Superior temporal gyrus (tissue), 1 donor: ENCODE data around the gene PGGHG.
"Not testable (repeated sequence)": the region's sequence is repeated elsewhere in the genome, so short reads cannot be mapped to it uniquely, and the experiment has no call there.

Experiments used
- DNase-seq: peaks from one replicate; pipeline ENCODE4 v3.0.0-alpha.2; 2016; ENCODE audit errors: extremely low spot score

Gene PGGHG

DNA sequence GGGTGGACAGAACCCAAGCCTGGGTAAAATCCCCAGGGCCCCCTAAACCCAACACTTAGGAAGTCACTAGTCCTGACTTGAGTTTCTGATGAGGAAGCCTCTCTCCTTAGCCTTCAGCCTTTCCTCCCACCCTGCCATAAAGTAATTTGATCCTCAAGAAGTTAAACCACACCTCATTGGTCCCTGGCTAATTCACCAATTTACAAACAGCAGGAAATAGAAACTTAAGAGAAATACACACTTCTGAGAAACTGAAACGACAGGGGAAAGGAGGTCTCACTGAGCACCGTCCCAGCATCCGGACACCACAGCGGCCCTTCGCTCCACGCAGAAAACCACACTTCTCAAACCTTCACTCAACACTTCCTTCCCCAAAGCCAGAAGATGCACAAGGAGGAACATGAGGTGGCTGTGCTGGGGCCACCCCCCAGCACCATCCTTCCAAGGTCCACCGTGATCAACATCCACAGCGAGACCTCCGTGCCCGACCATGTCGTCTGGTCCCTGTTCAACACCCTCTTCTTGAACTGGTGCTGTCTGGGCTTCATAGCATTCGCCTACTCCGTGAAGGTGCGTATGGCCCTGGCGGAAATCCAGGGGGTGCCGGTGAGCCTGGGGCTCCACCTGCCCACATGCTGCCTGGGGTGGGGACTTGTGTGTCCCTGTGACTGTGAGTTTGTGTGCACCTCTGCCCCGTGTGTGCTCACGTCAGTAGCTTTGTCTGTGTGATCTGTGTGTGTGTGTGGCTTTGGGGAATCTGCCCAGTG is 25.0 kb downstream of the PGGHG start, which contains the start of gene IFITM1:
Gene IFITM1 (plus strand): TSS at position 254 of the 767 bp plus-strand sequence. CDS start 131 bp downstream, at position 385.
- no peak for DNase-seq

DNA sequence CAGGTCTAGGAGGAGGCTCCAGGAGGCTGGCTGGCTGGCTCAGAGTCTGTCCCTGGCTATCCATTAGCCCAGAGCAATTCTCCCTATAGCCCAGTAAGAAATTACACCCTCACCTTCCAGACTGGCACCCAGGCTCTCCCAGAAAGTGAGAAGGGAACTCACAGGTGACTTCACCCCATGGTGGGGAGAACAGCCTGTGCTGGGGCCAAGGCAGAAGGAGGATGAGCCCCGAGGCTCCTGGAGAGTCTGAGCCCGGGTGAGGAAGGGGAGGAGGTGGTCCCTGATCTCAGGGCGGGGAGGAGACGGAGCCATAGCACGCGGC is 25.6 kb downstream of the PGGHG start:
- DNase-seq, result not testable (repeated sequence)

- no peak for DNase-seq
Measured at GRCh38 chr11:315051-315481, 26.1 kb downstream of the PGGHG start.

DNA sequence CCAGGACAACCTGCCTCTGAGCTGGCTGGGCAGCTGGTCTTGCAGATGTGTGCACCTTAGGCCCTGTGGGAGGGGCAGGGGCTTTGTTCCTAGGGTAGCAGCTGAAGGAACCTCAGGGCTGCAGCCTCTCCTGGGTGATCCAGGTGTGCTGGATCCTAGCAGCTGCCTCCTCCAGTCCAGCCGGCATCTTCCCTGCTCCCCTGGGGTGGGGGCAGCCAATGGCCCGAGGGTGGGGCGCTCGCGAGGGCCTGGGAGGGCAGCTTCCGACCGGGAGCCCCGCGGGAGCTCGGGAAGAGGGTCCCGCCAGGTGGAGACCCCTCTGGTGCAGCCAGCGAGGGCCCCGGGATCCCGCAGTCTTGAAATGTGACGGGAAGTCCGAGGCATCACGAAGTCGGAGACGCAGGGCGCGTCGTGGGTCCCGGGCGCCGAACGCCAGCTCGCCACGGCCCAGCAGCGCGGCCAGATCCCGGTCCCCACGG is 26.6 kb downstream of the PGGHG start:
- DNase-seq, result no peak

GRCh38 chr11:316031-316701 is 27.2 kb downstream of the PGGHG start:
- no peak for DNase-seq

- DNase-seq, result no peak
Measured at GRCh38 chr11:316891-317301, 28.0 kb downstream of the PGGHG start.

DNA sequence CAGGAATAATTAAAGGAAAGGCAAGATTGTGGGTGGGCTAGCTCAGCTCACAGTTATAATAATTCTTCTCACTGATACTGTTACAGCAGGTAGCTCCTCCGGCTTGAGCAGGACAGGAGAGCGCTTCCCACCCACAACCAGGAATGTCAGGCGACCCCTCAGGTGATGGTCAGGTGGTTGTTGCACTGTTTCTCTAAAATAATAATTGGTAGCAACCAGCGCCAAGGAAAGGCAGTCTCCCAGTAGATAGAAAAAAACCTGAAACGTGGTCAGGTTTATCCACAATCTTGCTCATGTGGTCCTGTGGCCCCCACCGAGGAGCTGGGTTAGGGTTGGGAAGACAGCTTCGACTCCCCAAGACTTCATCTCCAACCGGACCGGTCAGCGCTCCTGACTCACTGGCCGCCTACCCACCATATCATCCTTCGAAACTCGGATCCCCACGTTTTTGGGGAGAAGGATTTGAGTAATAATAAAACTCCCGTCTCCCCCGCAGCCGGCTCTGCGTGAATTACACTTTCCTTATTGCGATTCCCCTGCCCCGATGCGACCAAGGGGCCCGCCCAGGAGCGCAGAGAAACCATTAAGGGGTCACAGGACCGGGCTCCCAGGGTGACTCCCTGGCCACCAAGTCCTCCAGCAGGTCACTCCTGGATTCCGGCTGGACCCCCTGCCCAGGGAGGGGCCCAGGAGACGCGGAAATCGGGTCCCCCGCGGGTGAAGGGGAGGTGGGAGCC is 28.9 kb downstream of the PGGHG start:
- not testable (repeated sequence) for DNase-seq

GRCh38 chr11:318405-319120 is 29.6 kb downstream of the PGGHG start:
- not testable (repeated sequence) for DNase-seq

DNA sequence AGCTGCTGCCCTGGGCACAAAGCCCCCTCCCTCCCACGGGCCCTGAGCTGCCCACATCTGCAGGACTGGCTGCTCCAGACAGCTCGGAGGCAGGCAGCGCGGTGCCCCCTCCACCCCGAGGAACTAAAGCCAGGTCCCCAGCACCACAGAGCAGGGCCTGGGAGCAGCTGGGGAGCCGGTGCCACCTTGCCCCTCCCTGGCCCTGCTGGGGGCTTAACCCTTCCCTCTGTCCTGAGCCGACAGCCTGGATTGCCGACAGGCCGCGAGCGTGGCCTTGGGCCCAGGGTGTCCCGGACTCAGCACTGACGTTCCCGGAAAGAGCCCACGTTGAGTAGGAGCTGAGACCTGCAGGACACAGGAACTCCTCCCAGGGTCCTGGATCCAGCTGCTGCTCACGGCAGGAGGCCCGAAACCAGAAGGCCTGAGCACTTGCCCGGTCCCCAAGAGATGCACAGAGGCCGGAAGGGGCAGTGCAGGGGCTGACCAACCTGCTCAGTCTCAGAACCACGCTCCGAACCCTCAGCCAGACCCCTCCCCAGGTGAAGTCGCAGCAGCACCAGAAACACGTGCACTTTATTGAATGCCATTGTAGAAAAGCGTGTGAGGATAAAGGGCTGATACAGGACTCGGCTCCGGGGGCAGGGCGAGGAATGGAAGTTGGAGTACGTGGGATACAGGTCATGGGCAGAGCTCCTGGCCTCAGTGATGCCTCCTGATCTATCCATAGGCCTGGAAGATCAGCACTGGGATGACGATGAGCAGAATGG is 30.4 kb downstream of the PGGHG start:
- DNase-seq, result not testable (repeated sequence)

GRCh38 chr11:319888-320273 is 31.0 kb downstream of the PGGHG start:
- DNase-seq, result not testable (repeated sequence)

DNA sequence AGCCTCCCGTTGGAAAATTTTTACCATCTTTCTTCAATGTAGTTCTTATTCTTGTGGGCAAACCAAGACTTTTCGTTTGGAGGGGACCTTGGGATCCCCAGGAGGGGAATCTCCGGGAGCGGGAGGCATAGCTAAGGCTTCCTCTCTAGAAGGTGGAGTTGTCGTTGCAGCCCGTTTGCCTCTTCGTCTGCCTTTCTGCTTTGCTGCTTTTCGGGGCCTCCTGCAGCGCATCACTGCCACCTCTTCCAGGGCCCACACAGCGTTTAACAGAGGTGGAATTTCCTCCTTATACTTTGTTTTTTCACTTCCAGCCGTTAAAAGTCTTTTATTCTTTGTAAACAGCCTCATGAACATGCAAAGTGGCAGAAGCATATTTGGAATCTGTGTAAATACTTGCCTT is 35.2 kb downstream of the PGGHG start:
- DNase-seq, result no peak

GRCh38 chr11:324593-325517 is 35.9 kb downstream of the PGGHG start:
- not testable (repeated sequence) for DNase-seq

GRCh38 chr11:325796-326591 is 37.1 kb downstream of the PGGHG start:
- no peak for DNase-seq

- DNase-seq, result no peak
Measured at GRCh38 chr11:326592-326841, 37.6 kb downstream of the PGGHG start.

DNA sequence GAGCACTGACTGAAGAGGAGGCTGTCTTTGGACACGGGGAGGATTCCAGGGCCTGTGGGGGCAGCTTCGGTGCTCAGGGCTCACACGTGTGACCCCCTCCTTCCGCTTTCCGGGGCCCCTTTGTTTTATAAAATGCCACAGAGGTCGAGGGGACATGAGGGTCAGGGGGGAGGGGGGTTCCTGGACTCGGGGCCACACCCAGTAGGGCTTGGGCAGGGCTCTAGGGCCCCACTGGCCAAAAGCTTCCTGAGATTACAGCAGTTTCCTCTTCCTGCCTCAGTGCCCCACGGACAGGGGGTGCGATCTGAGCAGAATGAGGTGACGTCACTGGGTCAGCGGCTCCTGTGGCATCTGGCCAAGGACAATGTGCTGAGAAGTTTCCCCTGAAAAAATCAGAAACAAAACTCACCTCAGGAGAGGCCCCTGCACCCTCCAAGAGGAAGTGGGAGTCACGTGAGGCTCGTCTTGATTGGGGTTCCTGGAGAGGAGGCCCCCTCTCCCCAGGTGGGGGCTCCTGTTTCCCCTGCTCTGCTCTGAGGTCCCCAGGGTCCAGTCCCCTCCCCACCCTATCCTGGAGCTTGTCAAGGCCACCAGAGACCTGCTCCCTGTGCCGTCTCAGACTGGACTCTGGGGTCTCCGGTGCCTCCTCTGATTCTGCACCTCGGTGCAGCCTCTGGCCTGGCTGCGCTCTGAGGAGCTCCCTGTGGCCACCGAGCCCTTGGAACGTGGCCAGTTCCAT is 38.1 kb downstream of the PGGHG start:
- DNase-seq, result no peak

DNA sequence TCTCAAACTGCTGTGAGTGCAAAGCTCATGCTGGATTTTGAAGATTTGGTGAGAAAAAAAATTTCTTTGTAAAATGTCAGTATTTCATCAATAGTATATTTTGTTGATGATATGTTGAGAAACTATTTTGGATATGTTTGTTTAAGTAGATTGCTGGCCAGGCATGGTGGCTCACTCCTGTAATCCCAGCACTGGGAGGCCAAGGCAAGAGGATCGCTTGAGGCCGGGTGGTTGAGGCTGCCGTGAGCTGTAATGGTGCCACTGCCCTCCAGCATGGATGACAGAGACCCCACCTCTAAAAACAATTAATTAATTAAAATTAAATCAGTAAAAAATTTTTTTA is 38.6 kb downstream of the PGGHG start:
- DNase-seq, result no peak

- no peak for DNase-seq
Measured at GRCh38 chr11:328012-328411, 39.1 kb downstream of the PGGHG start.

DNA sequence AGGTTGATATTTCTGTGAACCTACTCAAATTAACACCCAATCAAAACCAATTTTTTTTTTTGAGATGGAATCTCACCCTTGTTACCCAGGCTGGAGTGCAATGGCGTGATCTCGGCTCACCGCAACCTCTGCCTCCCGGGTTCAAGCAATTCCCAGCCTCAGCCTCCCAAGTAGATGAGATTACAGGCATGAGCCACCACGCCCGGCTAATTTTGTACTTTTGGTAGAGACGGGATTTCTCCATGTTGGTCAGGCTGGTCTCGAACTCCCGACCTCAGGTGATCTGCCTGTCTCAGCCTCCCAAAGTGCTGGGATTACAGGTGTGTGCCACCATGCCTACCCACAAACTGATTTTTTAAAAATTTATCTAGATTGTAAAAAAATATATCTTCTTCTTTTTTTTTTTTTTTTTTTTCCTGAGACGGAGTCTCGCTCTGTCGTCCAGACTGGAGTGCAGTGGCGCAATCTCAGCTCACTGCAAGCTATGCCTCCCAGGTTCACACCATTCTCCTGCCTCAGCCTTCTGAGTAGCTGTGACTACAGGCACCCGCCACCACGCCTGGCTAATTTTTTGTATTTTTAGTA is 39.7 kb downstream of the PGGHG start:
- not testable (repeated sequence) for DNase-seq
